Breast epithelium (tissue), 3 donors: ENCODE measurements around the gene TADA2B.

Source experiments
- CTCF ChIP-seq, 3 donors: fragments of 450-650 bp; IDR thresholded peaks; one replicate each; pipeline ENCODE4 v1.5.1; 2016 to 2017; ENCODE audit warnings: antibody characterized with exemption in 3 of 3, mild to moderate bottlenecking in 3 of 3, moderate library complexity in 3 of 3
- POLR2A ChIP-seq: fragments of 450-650 bp; IDR thresholded peaks from one replicate; pipeline ENCODE4 v1.6.1; 2016; ENCODE audit warnings: antibody characterized with exemption, mild to moderate bottlenecking, moderate library complexity
- POLR2AphosphoS5 ChIP-seq, 3 donors: sonication (generic); formaldehyde crosslinking; IDR thresholded peaks; one replicate each; pipeline ENCODE4 v1.6.1; 2017; ENCODE audit warnings: antibody characterized with exemption in 3 of 3

GRCh38 chr4:7049295-7049694 lies 6.1 kb downstream of the TADA2B start:
- no peak for TF ChIP-seq CTCF (IDR thresholded peaks at IDR 0.05)
- no peak for TF ChIP-seq POLR2A
- TF ChIP-seq POLR2AphosphoS5 (IDR thresholded peaks at IDR 0.05) = no peak
